OCI-LY1 (cell line): ENCODE data around the gene PLCG1.

Source experiments
- H2AFZ ChIP-seq: fragments of 200-600 bp; sonication (generic), shearing (Covaris generic); 2 replicates; pipeline ENCODE4 v1.6.0; 2014; ENCODE audit warnings: antibody characterized with exemption, mild to moderate bottlenecking, low read length
- H3F3A ChIP-seq: fragments of 200-600 bp; sonication (generic), shearing (Covaris generic); 2 replicates; pipeline ENCODE4 v1.6.0; 2014; ENCODE audit warnings: mild to moderate bottlenecking, antibody characterized with exemption, low read length, moderate library complexity; ENCODE audit not compliant: insufficient read depth
- H3K27ac ChIP-seq: fragments of 200-600 bp; sonication (generic); 2 replicates; pipeline ENCODE4 v1.5.1; 2014; ENCODE audit warnings: low read length, mixed run types, mild to moderate bottlenecking, low read depth; ENCODE audit not compliant: poor library complexity, severe bottlenecking
- H3K27me3 ChIP-seq: fragments of 200-600 bp; sonication (generic); 2 replicates; pipeline ENCODE4 v1.6.0; 2014; ENCODE audit warnings: antibody characterized with exemption, mild to moderate bottlenecking, low read length, moderate library complexity; ENCODE audit not compliant: insufficient read depth
- H3K36me3 ChIP-seq: fragments of 200-600 bp; sonication (generic); 2 replicates; pipeline ENCODE4 v1.6.1; 2014; ENCODE audit warnings: mild to moderate bottlenecking, antibody characterized with exemption, low read length, moderate library complexity, mixed read lengths; ENCODE audit not compliant: insufficient read depth
- H3K4me1 ChIP-seq: fragments of 200-600 bp; sonication (generic); 2 replicates; pipeline ENCODE4 v1.5.1; 2014; ENCODE audit warnings: mild to moderate bottlenecking, low read length, moderate library complexity; ENCODE audit not compliant: insufficient read depth, severe bottlenecking
- H3K4me2 ChIP-seq: fragments of 200-600 bp; sonication (generic), shearing (Covaris generic); 2 replicates; pipeline ENCODE4 v1.6.1; 2014; ENCODE audit warnings: low read length
- H3K4me3 ChIP-seq: fragments of 200-600 bp; sonication (generic); 2 replicates; pipeline ENCODE4 v1.5.1; 2014; ENCODE audit warnings: low read length, low read depth, mild to moderate bottlenecking, mixed read lengths; ENCODE audit not compliant: poor library complexity, severe bottlenecking
- H3K79me2 ChIP-seq: fragments of 200-600 bp; shearing (Covaris generic); 2 replicates; pipeline ENCODE4 v1.6.1; 2016; ENCODE audit warnings: mixed run types, low read length, mixed read lengths; ENCODE audit not compliant: insufficient read depth
- H3K9ac ChIP-seq: fragments of 200-600 bp; sonication (generic), shearing (Covaris generic); 2 replicates; pipeline ENCODE4 v1.6.1; 2014; ENCODE audit warnings: mild to moderate bottlenecking, low read length, mixed read lengths
- H3K9me2 ChIP-seq: fragments of 200-600 bp; sonication (generic), shearing (Covaris generic); 2 replicates; pipeline ENCODE4 v1.6.1; 2014; ENCODE audit warnings: low read depth, mild to moderate bottlenecking, low read length, mixed read lengths
- H3K9me3 ChIP-seq: fragments of 200-600 bp; shearing (Covaris generic); 2 replicates; pipeline ENCODE4 v1.6.1; 2014; ENCODE audit warnings: low read length, mixed read lengths
- H4K20me1 ChIP-seq: fragments of 200-600 bp; sonication (generic), shearing (Covaris generic); 2 replicates; pipeline ENCODE4 v1.6.0; 2016; ENCODE audit warnings: mild to moderate bottlenecking, low read length; ENCODE audit not compliant: insufficient read depth
- CTCF ChIP-seq: fragments of 200-600 bp; sonication (generic), shearing (Covaris generic); IDR thresholded peaks from 2 replicates; pipeline ENCODE4 v1.5.1; 2017; ENCODE audit warnings: mild to moderate bottlenecking, antibody characterized with exemption, low read length, moderate library complexity, mixed read lengths
- EZH2 ChIP-seq: fragments of 200-600 bp; sonication (generic), shearing (Covaris generic); IDR thresholded peaks from 2 replicates; pipeline ENCODE4 v1.8.0; 2017; ENCODE audit warnings: borderline replicate concordance, mixed run types, mild to moderate bottlenecking, antibody characterized with exemption, low read length, moderate library complexity, mixed read lengths

The PLCG1 gene

GRCh38 chr20:41173161-41173721 lies 35.9 kb downstream of the PLCG1 start:
- TF ChIP-seq CTCF, result peak; percentile 92
- TF ChIP-seq EZH2, result no peak
- Histone ChIP-seq H3F3A (no peaks in the 10 kb centered on the region), H3K27ac (no peak overlapping the region), H2AFZ (no peak overlapping the region), H3K4me2 (no peak overlapping the region), H3K36me3 (peaks cover 88% of the 10 kb centered on the region), H3K27me3 (no peaks in the 10 kb centered on the region), H3K9me2 (no peaks in the 10 kb centered on the region), H3K4me1 (no peaks in the 10 kb centered on the region), H3K4me3 (no peak overlapping the region), H3K9ac (no peak overlapping the region), H3K9me3 (no peaks in the 10 kb centered on the region), H3K79me2 (no peaks in the 10 kb centered on the region), H4K20me1 (no peaks in the 10 kb centered on the region)

- Histone ChIP-seq H2AFZ (no peak overlapping the region), H4K20me1 (no peaks in the 10 kb centered on the region), H3K4me1 (no peaks in the 10 kb centered on the region), H3K36me3 (peaks cover 82% of the 10 kb centered on the region), H3K4me3 (no peak overlapping the region), H3K79me2 (no peaks in the 10 kb centered on the region), H3K9me2 (no peaks in the 10 kb centered on the region), H3K4me2 (no peak overlapping the region), H3K9me3 (no peaks in the 10 kb centered on the region), H3K27me3 (no peaks in the 10 kb centered on the region), H3K27ac (no peak overlapping the region), H3F3A (no peaks in the 10 kb centered on the region), H3K9ac (no peak overlapping the region)
- TF ChIP-seq EZH2, result no peak
- TF ChIP-seq CTCF, result no peak
Observed at GRCh38 chr20:41173791-41174341, 36.5 kb downstream of the PLCG1 start.

- no peak overlapping the region for H3K27ac ChIP-seq
- TF ChIP-seq CTCF (no peak), EZH2 (no peak)
- no peaks in the 10 kb centered on the region for H3F3A ChIP-seq
- H3K9me3 ChIP-seq, result no peaks in the 10 kb centered on the region
- no peaks in the 10 kb centered on the region for H4K20me1 ChIP-seq
- no peak overlapping the region for H3K4me3 ChIP-seq
- no peaks in the 10 kb centered on the region for H3K79me2 ChIP-seq
- no peaks in the 10 kb centered on the region for H3K27me3 ChIP-seq
- H3K9ac ChIP-seq, result no peak overlapping the region
- H3K9me2 ChIP-seq, result no peaks in the 10 kb centered on the region
- no peak overlapping the region for H3K4me2 ChIP-seq
- no peak overlapping the region for H2AFZ ChIP-seq
- peaks cover 77% of the 10 kb centered on the region for H3K36me3 ChIP-seq
- H3K4me1 ChIP-seq, result no peaks in the 10 kb centered on the region
Observed at GRCh38 chr20:41174373-41174772, 37.0 kb downstream of the PLCG1 start.
